A673 (cell line): ENCODE results near the gene LIPH. TPM values are rescaled to one million over a fixed set of nuclear protein-coding genes. Genes with fewer than 3 reads are reported as not detected.

Experiments
- BruUV-seq: library from RNA; stranded (reverse); fragments of 400-500 nt; replicated peaks from 2 replicates; lab custom pipeline; 2021; lab: Mats Ljungman, UMichigan
- CTCF ChIA-PET: fragments of 300-600 bp; sonication (Branson Sonifier 250); formaldehyde crosslinking; loops from one replicate; lab custom pipeline; 2022; ENCODE audit warnings: antibody characterized with exemption; lab: Charles Lee
- POLR2A ChIA-PET: fragments of 300-600 bp; sonication (Branson Sonifier 250); formaldehyde crosslinking; loops from one replicate; lab custom pipeline; 2022; ENCODE audit warnings: antibody characterized with exemption; ENCODE audit not compliant: low non-redundant PET; lab: Charles Lee
- DNase-seq: peaks from one replicate; pipeline ENCODE4 v3.0.0-alpha.2; 2015; ENCODE audit warnings: low spot score
- H3K27ac ChIP-seq: fragments of 200-600 bp; sonication (generic); 2 replicates; pipeline ENCODE4 v1.5.1; 2016; ENCODE audit warnings: mixed run types, low read depth, mild to moderate bottlenecking, mixed read lengths, antibody characterized with exemption, low read length; ENCODE audit not compliant: poor library complexity, severe bottlenecking
- H3K27me3 ChIP-seq: fragments of 200-600 bp; sonication (generic); replicated peaks from 2 replicates; pipeline ENCODE4 v1.6.1; 2017; ENCODE audit warnings: mixed run types, low read depth, mild to moderate bottlenecking, mixed read lengths, antibody characterized with exemption, low read length; ENCODE audit not compliant: insufficient read depth, poor library complexity
- H3K36me3 ChIP-seq: fragments of 200-600 bp; sonication (generic); 2 replicates; pipeline ENCODE4 v1.6.1; 2016; ENCODE audit warnings: mixed run types, mild to moderate bottlenecking, mixed read lengths, antibody characterized with exemption, low read length; ENCODE audit not compliant: insufficient read depth, poor library complexity, severe bottlenecking
- H3K4me1 ChIP-seq: fragments of 200-600 bp; sonication (generic); 2 replicates; pipeline ENCODE4 v1.6.1; 2017; ENCODE audit warnings: mixed run types, mild to moderate bottlenecking, mixed read lengths, antibody characterized with exemption, low read length; ENCODE audit not compliant: insufficient read depth, poor library complexity, severe bottlenecking
- H3K4me3 ChIP-seq: fragments of 200-600 bp; sonication (generic); 2 replicates; pipeline ENCODE4 v1.5.1; 2016; ENCODE audit warnings: low read depth, mixed run types, mild to moderate bottlenecking, mixed read lengths, low read length; ENCODE audit not compliant: poor library complexity, severe bottlenecking
- H3K9me3 ChIP-seq: fragments of 200-600 bp; sonication (generic); 2 replicates; pipeline ENCODE4 v1.6.1; 2016; ENCODE audit warnings: mixed run types, low read depth, mild to moderate bottlenecking, mixed read lengths, antibody characterized with exemption, low read length; ENCODE audit not compliant: poor library complexity, severe bottlenecking
- CTCF ChIP-seq: fragments of 300-800, 200-600 bp; sonication (generic); conservative IDR thresholded peaks from 2 replicates; pipeline ENCODE4 v1.5.1; 2017; ENCODE audit warnings: low read depth, mild to moderate bottlenecking, antibody characterized with exemption, low read length, moderate library complexity, mixed read lengths
- EZH2 ChIP-seq: fragments of 200-600 bp; sonication (generic); IDR thresholded peaks from 2 replicates; pipeline ENCODE4 v1.6.1; 2017; ENCODE audit warnings: borderline replicate concordance, low read depth, mild to moderate bottlenecking, mixed read lengths, antibody characterized with exemption, low read length; ENCODE audit not compliant: poor library complexity, severe bottlenecking
- intact Hi-C: fragments of 100-400 bp; cut with micrococcal nuclease; formaldehyde crosslinking; loops from one replicate; pipeline ENCODE4 v1.10.0; 2022; ENCODE audit not compliant: unreplicated experiment
- total RNA-seq: library from RNA; stranded (reverse); gene quantifications from 2 replicates; pipeline ENCODE4 v1.2.3, GENCODE V29; 2021

Gene LIPH
- total RNA-seq, 1 experiment from 2014 or later: 12.1 TPM

- CTCF ChIA-PET: no interaction called here
These were observed 30.8 kb downstream of the LIPH start for GRCh38 chr3:185521349-185522138.

GRCh38 chr3:185519021-185519420 lies 33.4 kb downstream of the LIPH start:
- no peak for TF ChIP-seq EZH2
- no peak for TF ChIP-seq CTCF
- intact Hi-C loops: no loop called here
- no peak overlapping the region for H3K27ac ChIP-seq
- CTCF ChIA-PET: no interaction called here
- no peaks in the 10 kb centered on the region for H3K9me3 ChIP-seq
- no TSS peak for BruUV-seq
- no peak overlapping the region for H3K4me3 ChIP-seq
- POLR2A ChIA-PET: no interaction called here
- H3K36me3 ChIP-seq: no peaks in the 10 kb centered on the region
- no peak for DNase-seq
- H3K4me1 ChIP-seq: no peaks in the 10 kb centered on the region
- no peaks in the 10 kb centered on the region for H3K27me3 ChIP-seq

More at GRCh38 chr3:185521349-185522138, 30.8 kb downstream of the LIPH start:
- POLR2A ChIA-PET: no interaction called here
- H3K27me3 ChIP-seq: no peaks in the 10 kb centered on the region
- no TSS peak for BruUV-seq
- no peaks in the 10 kb centered on the region for H3K36me3 ChIP-seq
- H3K4me1 ChIP-seq: no peaks in the 10 kb centered on the region
- DNase-seq: no peak
- H3K4me3 ChIP-seq: no peak overlapping the region
- intact Hi-C loops: no loop called here
- TF ChIP-seq EZH2: no peak
- TF ChIP-seq CTCF: no peak
- H3K27ac ChIP-seq: no peak overlapping the region
- no peaks in the 10 kb centered on the region for H3K9me3 ChIP-seq

- TF ChIP-seq CTCF: no peak
- TF ChIP-seq EZH2: no peak
- no TSS peak for BruUV-seq
- Histone ChIP-seq H3K27ac (no peak overlapping the region), H3K27me3 (no peaks in the 10 kb centered on the region), H3K4me1 (no peaks in the 10 kb centered on the region), H3K36me3 (no peaks in the 10 kb centered on the region), H3K9me3 (no peaks in the 10 kb centered on the region), H3K4me3 (no peak overlapping the region)
- intact Hi-C loops: no loop called here
- CTCF ChIA-PET: no interaction called here
- POLR2A ChIA-PET: no interaction called here
- DNase-seq: no peak
These were observed 34.8 kb downstream of the LIPH start for GRCh38 chr3:185517387-185518130.
